GM10248 (cell line): ENCODE results near the gene GPR148.
"Not testable (repeated sequence)": the region's sequence is repeated elsewhere in the genome, so short reads cannot be mapped to it uniquely, and the experiment has no call there.

ENCODE experiments used
- CTCF ChIA-PET: fragments of 300-600 bp; sonication (Branson Sonifier 250); formaldehyde crosslinking; extraction: SDS; loops from one replicate; lab custom pipeline; 2021; ENCODE audit warnings: antibody characterized with exemption; lab: Yijun Ruan, JAX
- POLR2A ChIA-PET: fragments of 350-650 bp; sonication (Branson Sonifier 250); formaldehyde crosslinking; extraction: SDS; loops from one replicate; lab custom pipeline; 2020; ENCODE audit warnings: antibody characterized with exemption; lab: Yijun Ruan, JAX
- DNase-seq: peaks from one replicate; pipeline ENCODE4 v3.0.0; 2012; ENCODE audit errors: extremely low spot score
- TF ChIP-seq, protein P1 (sequence below): IDR thresholded peaks from 2 replicates; pipeline ENCODE4 v1.5.1; 2012; ENCODE audit warnings: mild to moderate bottlenecking, low read depth; ENCODE audit errors: extremely low read depth, missing control alignments, control extremely low read depth

The GPR148 gene

DNA sequence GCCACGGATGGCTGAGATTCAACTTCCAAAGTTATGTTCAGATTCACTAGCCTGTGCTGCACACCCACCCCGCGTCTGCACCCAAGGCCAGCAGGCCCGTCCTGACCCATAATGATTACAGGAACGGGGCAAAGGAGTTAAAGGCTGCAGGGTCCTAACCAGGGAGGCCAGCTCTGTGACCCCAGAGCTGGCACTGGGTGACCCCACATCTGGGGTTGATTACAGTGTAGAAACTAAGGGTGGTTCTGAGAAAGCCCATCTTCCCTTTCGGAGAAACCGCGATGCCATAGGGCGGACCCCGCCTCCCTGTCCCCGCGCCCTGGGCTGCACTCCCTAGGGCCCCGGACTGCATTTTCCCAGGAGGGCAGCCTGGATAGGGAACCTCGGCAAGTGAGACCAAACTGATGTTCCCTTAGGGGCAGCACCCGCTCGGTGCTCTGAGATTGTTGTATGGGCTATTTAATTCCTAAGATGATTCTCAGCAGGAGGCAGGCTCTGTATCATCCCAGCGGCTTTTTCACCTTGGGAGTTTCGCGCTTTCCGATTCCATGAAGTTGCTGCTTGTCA lies 2.2 kb upstream of the GPR148 start:
- TF ChIP-seq, protein P1, sequence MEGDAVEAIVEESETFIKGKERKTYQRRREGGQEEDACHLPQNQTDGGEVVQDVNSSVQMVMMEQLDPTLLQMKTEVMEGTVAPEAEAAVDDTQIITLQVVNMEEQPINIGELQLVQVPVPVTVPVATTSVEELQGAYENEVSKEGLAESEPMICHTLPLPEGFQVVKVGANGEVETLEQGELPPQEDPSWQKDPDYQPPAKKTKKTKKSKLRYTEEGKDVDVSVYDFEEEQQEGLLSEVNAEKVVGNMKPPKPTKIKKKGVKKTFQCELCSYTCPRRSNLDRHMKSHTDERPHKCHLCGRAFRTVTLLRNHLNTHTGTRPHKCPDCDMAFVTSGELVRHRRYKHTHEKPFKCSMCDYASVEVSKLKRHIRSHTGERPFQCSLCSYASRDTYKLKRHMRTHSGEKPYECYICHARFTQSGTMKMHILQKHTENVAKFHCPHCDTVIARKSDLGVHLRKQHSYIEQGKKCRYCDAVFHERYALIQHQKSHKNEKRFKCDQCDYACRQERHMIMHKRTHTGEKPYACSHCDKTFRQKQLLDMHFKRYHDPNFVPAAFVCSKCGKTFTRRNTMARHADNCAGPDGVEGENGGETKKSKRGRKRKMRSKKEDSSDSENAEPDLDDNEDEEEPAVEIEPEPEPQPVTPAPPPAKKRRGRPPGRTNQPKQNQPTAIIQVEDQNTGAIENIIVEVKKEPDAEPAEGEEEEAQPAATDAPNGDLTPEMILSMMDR, result no peak
- DNase-seq, result no peak
- ChIA-PET CTCF (interaction anchor here (1.4 kb wide), 1 partner anchor 71 kb away, joined by 3 read pairs; no protein-coding TSS in a partner anchor), POLR2A (no interaction called here)

DNA sequence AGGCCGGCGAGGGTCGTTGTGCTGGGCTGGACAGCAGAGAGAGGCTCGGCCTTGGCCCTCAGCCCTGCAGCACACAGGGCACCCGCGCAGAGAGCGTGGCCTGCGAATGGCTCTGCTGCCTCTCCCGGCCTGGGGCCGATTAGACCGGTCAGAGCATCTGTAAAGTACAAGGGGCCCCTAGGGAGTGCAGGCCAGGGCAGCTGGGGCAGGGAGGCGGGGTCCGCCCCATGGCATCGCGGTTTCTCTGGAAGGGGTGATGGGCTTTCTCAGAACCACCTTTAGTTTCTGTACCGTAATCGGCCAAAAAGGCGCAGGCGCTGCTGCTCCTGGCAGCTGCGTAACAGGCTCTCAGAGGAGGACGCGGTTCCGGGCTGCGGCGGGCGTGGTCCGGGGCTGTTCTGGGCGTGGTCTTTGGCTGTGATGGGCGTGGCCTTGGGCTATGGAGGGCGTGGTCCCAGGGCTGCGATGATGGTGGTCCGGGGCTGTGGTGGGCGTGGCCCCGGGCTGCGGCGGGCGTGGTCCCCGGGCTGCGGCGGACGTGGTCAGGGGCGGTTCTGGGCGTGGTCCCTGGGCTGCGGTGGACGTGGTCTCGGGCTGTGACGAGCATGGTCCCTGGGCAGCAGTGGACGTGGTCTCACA lies 1.5 kb upstream of the GPR148 start:
- POLR2A ChIA-PET, result no interaction called here
- TF ChIP-seq, protein P1, result no peak
- DNase-seq, result peak; percentile 82
- CTCF ChIA-PET, result interaction anchor here (1.4 to 1.9 kb wide), 3 partner anchors 11 to 70 kb away, joined by 3 to 4 read pairs (median 3); no protein-coding TSS in a partner anchor

GRCh38 chr2:130728007-130728454 lies 839 bp upstream of the GPR148 start:
- TF ChIP-seq, protein P1, result no peak
- no peak for DNase-seq
- ChIA-PET POLR2A (no interaction called here), CTCF (interaction anchor here (0.8 to 1.9 kb wide), 4 partner anchors 10 to 147 kb away, joined by 3 to 4 read pairs (median 4); no protein-coding TSS in a partner anchor)

- no peak for DNase-seq
- ChIA-PET POLR2A (no interaction called here), CTCF (interaction anchor here (1.0 to 1.9 kb wide), 3 partner anchors 9 to 144 kb away, joined by 3 to 4 read pairs (median 3); no protein-coding TSS in a partner anchor)
- TF ChIP-seq, protein P1, result no peak
Measured at GRCh38 chr2:130729322-130730299, 741 bp downstream of the GPR148 start.

DNA sequence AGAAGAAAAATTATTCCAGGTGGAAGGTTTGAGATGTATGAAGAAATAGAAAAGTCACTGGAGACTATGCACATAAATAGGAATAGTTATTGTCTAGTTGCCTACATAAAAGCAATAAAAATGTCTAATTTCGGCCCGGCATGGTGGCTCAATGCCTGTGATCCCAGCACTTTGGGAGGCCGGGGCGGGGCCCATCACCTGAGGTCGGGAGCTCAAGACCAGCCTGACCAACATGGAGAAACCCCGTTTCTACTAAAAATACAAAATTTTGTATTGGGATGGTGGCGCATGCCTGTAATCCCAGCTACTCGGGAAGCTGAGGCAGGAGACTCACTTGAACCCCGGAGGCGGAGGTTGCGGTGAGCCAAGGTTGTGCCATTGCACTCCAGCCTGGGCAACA lies 3.4 kb downstream of the GPR148 start:
- DNase-seq, POLR2A ChIA-PET, CTCF ChIA-PET: not testable (repeated sequence)

DNA sequence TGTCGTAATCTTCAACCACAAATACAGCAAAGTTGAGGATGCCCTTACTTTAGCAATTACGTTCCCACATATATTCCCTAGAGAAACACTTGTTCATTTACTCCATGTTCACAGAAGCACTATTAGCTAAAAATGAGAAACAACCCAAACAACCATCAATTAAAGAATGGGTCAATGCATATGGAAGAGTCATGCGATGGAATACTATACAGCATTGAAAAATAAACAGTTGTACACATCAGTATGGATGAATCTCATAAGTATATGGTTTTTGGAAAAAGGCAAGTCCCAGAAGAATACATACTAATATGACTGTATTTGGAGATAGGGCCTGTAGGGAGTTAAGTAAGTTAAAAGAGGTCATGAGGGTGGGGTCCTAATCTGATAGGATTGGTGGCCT lies 6.3 kb downstream of the GPR148 start:
- TF ChIP-seq, protein P1, result no peak
- ChIA-PET POLR2A (no interaction called here), CTCF (no interaction called here)
- DNase-seq, result no peak
